GM19099 (cell line): ENCODE data around the gene TEAD1.

Experiments
- POLR2A ChIP-seq: IDR thresholded peaks from 3 replicates; pipeline ENCODE4 v1.6.1; 2011; ENCODE audit warnings: low read depth; ENCODE audit not compliant: insufficient read length; ENCODE audit errors: extremely low read depth

TEAD1 gene

DNA sequence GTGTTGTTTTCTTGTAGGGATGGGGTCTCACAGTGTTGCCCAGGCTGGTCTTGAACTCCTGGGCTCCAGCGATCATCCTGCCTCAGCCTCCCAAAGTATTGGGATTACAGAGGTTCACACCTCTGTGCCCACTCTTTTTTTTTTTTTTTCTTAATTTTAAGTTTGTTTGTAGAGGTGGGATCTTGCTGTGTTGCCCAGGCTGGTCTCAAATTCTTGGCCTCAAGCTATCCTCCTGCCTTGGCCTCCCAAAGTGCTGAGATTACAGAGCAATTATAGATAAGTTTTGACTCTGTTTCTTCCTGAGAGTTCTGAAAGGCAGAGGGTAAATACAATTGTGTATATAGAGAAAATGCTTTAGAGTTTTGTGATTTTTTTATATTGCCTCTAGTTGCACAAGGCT is 160.4 kb downstream of the TEAD1 start:
- TF ChIP-seq POLR2A = no peak

DNA sequence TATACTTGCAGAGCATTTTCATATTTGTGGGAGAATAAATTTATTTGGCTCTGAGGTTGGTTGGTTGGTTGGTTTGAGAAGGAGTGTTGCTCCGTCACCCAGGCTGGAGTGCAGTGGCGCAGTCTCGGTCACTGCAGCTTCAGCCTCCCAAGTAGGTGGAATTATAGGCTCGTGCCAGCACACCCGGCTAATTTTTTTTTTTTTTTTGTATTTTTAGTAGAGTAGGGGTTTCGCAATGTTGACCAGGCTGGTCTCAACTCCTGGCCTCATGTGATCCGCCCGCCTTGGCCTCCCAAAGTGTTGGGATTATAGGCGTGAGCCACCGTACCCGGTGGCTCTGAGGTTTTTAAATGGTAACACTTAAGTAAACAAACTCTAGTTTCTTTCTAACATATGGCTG is 161.1 kb downstream of the TEAD1 start:
- no peak for TF ChIP-seq POLR2A

DNA sequence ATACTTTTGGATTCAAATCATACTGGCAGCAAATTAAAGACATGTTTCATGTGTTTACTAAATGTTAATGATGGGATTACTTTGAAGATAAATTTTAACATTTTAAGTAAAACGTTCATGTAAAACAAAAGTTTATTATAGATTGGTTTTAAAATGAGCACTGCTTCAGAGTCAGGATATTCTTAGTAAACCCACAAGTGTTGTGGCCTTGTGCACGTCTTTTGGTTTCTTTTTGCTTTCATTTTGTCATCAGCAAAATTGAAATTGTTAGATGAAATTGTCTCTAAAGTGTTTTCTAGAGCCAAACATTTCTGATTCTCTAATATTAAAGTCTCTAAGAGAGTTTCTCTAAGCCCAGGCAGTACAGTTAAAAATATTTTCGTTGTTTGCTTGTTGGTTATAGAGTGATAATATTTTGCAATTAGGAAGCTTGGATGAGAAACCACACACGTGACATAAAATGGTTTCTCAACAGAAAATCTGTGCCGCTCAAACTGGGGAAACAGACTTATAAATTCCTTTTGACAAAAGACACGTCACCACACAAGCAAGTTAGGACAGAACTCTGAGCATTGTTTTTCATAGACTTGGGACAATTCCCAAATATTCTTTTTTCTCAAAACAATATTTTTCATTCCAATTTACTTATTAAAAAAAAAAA is 164.4 kb downstream of the TEAD1 start:
- TF ChIP-seq POLR2A = no peak

DNA sequence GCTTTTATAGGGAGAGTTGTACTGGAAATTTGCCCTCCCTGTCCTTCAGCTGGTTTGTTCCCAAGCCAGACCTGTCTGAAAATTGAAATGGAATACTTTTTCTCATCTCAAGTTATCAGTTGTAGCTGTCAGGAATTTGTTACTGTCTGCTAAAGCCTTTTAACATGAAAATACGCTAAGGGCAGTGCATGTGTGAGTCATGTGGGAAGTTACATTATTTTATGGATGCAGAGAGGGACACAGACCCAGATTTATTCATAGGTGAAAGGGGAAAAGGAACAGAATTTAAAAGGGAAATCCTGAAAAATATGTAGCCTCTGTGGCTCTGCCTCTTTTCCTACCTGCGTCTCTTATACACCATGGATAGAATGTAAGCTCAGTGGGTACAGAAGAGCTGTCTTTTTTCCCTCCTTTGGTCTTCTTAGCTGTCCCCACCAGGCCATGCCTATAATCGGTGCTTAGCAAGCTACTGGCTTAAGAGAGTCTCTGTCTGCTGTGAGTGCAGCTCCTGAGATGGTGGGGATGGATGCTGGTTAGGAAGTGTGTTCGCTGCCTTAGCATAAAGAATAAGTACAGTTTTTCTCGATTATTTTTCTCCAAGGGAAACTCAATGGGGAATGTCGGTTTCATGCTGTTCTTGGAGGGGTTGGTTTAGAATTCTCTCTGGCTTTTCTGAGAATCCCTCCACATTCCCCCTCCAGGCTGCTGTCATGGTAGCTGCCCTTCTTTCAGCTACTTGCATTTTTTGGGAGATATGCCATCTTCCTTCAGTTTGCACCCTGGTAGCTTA is 166.8 kb downstream of the TEAD1 start:
- no peak for TF ChIP-seq POLR2A

DNA sequence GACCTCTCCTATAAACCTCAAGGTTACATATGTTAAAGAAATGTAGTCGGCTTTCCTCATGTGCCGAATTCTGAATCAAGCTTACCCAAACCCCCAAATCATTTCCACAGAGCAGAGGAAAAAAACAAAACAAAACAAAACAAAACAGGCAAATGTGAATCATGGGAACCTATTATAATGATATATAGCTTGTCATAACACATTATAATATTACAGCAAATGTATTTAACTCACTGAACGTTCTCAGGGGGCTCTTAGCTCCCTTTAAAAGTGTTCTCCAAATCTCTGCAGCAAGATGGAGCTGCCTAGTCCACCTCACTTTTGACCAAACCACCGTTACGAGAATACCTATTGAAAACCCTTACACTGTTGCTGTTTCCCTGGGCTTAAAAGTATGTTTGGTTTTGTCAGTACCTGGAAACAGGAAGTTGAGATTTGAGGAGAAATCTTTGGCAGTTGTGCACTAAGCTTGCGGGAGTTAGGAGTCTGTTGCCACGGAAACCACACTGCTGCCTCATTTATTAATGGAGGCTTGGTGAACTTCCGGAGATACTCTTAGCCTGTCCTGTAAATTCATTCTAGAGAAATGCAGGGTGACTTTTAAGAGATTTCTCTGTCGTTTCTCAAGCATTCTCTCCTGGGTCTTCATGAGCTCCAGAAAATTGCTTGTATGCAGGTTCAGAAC is 167.9 kb downstream of the TEAD1 start:
- TF ChIP-seq POLR2A = no peak

DNA sequence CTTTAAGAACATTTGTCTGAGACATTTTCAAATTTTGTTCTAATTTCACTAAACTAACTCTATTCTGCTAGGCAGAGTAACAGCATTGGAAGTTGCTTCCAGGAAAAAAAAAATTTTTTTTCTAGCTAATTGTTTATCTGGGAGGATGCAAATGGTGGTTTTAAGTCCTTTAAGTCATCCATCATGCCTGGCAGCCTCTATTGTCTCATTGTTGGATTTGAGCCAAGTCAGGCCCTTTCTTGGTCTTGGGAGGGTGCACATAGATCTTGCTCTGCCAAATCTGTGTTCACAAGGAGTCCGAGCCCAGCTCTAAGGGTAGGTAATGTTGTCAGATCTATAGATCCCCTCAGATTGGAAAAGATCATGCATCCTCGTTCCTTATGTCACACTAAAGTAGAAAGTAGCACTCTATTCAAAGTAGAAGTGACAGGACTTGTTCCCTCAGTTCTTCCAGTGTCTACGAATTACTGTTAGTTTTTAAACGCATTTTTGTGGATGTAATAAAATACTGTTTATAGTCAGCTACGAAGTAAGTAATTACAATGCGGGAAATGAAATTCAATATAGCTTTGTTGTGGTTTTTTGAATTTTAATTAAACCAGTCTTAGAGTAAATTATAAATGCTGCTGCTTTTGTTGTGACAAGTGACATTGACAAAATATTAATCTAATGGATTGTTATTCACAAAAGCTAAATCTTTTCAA is 168.9 kb downstream of the TEAD1 start:
- no peak for TF ChIP-seq POLR2A

DNA sequence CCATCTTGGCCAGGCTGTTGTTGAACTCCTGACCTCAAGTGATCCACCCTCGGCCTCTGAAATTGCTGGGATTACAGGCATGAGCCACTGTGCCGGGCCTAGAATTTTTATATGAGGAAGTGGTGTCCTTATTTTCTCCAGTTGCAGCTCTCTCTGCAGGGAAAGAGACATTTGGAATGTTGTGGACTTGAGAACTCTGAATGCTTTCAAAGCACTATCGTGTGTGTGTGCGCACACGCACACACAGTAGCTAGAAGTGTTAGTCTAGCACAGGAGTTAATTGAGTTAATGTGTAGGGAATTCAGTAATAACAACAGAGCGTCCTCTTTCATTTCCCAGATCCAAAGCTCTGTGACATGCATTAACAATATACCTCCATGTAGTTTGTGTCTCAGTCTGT is 170.9 kb downstream of the TEAD1 start:
- TF ChIP-seq POLR2A = no peak

DNA sequence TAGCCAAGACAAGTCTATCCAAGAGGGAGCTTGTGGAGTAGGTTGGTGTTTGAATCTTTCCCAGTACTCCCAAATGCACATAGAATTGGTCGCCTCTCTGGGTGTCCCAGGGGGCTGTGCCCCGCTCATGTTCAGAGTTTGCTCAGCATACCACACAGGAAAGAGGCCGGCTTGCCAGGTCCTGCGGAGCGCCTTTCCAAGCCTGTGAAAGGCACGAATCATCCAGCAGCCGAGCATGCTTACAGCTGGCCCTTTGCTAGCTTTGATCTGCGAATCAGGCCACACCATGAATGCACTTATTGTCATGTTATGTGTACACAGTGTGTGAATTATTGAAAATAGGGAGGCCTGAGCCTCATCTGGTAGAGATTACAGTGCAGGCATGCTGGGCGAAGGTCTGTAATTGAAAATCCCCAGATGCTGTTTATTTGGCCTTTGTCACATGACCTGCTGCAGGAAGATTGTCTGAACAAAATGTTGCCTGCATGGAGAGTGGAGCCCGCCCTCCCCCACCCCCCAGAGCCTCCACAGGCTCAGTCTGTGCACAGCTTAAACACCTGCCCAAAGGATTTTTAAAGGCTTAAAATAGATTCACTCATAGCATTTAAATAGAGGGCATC is 171.6 kb downstream of the TEAD1 start:
- no peak for TF ChIP-seq POLR2A

DNA sequence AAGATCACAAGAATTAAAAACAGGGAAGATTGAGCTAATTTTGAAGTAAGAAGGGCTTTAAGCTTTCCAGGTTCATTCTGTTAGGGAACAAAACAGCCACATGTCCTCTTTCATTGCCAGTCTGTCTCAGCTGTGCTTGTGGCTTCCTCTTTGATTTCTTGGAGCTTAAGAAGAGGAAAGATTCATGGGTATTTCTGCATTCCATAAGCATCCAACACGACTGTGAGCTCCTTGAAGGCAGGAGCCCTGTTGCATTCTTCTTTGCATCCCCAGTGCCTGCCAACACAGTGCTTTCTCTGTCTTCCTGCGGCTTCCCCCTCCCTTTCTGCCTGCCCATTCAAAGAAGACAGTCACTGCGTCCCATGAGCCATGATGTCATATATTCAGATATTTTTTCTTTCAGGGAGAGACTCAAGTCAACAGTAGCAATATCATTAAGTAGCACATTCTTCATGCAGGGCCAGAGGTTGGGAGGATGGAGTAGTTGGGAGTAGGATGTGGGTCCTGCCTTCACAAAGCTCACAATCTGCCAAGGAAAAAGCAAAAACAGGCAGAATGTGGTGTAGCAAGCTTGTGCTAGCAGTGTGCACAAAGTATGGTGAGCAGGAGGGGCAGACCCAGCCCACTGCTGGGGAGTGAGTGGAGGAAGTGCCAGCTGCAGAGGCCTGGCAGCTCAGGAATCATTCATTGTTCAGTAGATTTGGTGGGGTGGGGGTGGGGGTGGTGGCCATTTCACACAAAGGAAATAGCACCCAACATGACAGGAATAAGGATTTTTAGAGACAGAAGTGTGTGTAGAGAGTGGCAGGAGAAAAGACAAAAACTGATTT is 172.8 kb downstream of the TEAD1 start:
- no peak for TF ChIP-seq POLR2A

DNA sequence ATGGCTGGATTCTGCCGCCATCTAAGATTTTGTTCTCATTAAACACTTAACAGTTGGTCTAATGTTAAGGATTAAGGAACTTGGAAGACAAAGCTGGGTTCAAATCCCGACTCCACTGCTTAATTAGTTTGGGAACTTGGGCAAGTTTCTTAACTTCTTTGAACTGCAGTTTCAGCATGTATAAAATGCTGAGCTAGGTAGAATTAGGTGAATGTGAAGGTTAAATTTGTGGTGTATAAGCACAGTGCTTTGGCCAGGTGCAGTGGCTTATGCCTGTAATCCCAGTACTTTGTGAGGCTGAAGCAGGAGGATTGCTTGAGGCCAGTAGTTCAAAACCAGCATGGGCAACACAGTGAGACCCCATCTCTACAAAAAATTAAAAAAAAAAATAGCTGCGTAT is 174.2 kb downstream of the TEAD1 start:
- no peak for TF ChIP-seq POLR2A

DNA sequence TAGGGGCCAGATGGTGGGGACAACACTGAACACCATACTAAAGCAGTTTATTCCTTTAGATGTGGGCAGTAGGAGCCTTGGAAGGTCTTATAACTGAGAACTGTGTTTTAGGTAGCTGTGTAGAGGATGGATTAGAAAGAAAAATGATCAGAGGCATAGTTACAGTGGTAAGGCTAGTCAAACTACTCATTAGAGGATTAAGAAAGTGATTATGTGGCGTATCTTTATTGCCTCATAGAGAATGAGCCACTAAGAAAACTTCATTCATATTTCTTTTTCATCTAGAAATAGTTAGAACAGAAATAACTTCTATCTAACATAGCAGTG is 179.1 kb downstream of the TEAD1 start:
- TF ChIP-seq POLR2A = no peak

DNA sequence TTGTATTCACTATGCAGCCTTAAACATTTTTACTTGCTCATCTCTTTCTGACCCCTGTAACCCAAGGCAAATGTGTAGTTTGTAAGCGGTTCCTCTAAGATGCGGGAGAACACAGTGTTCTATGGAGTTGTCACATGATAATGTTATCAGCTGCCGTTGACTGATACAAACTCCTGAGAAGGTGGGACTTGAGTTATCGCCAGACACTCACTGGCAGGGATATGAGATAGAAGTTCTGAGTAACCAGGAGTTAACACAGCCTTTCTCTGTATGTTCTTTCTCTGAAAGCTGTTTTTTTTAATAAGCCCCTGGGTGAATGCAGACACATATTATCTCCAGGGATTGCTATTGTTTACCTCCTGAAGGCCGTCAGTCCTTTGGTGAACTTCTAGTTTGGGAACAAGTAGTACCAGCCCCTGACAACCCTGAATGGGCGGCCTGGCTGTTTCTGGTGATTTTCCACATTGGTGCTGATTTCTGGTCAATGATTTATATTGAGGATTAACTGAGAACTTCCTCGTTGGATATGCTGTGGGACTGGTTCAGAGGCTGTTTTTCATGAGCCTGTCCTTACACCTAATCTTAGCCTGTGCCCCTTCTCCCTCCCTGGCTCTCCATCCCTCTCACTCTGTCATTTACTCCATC is 179.6 kb downstream of the TEAD1 start:
- TF ChIP-seq POLR2A = no peak

DNA sequence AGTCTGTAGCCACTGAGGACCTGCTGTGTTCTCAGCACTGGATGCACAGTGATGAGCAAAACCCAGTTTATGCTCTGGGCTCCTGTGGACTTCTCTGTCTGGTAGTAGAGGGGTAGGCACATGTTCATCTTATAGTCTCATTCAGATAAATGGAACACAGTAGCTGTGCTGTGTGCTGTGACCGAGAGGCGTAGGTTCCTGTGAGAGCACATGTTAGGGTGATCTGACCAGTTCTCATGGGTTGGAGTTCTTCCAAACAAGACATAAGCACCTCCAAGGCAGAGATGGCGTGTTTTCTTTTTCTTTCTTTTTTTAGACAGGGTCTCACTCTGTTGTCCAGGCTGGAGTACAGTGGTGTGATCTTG is 180.1 kb downstream of the TEAD1 start:
- no peak for TF ChIP-seq POLR2A

DNA sequence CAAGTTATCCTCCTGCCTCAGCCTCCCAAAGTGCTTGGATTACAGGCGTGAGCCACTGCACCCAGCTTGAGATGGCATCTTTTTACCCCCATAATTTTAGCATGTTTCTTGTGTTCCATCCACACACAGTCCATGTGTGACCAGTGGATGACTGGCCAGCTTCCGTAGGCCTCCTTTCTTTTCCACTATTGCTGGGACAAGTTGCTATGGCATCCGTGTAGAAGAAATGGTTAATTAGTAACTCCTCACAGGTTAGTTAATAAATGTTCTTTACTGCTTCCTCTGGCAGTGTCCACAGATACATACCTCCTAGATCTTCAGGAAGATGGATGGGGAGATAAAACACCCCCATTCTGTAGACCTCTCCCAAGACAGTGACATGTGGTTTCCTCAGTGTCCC is 180.6 kb downstream of the TEAD1 start:
- TF ChIP-seq POLR2A = no peak
